B cell (primary cell): Measurements from ENCODE around the gene CRHR1. TPM values are rescaled to one million over a fixed set of nuclear protein-coding genes. Genes with fewer than 3 reads are reported as not detected.

Experiments
- ATAC-seq: fragments of 200-7000 bp; cut with Tn5 transposase; one replicate; pipeline ENCODE4 v1.10.0; 2021; ENCODE audit warnings: low read depth, mild to moderate bottlenecking, moderate number of reproducible peaks, moderate library complexity
- CTCF ChIA-PET: fragments of 350-600 bp; sonication (Branson Sonifier 250); formaldehyde crosslinking; loops from one replicate; lab custom pipeline; 2021; ENCODE audit warnings: antibody characterized with exemption, inconsistent platforms; lab: Charles Lee
- POLR2A ChIA-PET: fragments of 350-600 bp; sonication (Branson Sonifier 250); formaldehyde crosslinking; loops from one replicate; lab custom pipeline; 2021; ENCODE audit warnings: antibody characterized with exemption; lab: Charles Lee
- DNase-seq: peaks from one replicate; pipeline ENCODE4 v3.0.0; 2013
- H2AFZ ChIP-seq: 2 replicates; pipeline ENCODE4 v1.6.1; 2012; ENCODE audit warnings: mild to moderate bottlenecking, low read depth, low read length; ENCODE audit not compliant: insufficient read depth, poor library complexity, severe bottlenecking
- H3K27ac ChIP-seq, 2 donors: 1 replicate in 1 of 2; 2 replicates in 1 of 2; pipeline ENCODE4 v1.5.1; 2012 to 2013; ENCODE audit warnings: low read length in 2 of 2, mild to moderate bottlenecking in 2 of 2, moderate library complexity in 1 of 2
- H3K27me3 ChIP-seq, 4 experiments: fragments of 200-600 bp in 1 of 4; sonication (generic) in 1 of 4; replicated peaks in 1 of 4; 1 replicate in 2 of 4; 2 replicates in 2 of 4; pipeline versions ENCODE4 v1.6.1 to v1.7.0; 2013 to 2016; ENCODE audit warnings: low read length in 3 of 4, mild to moderate bottlenecking in 2 of 4, mixed read lengths in 1 of 4, moderate library complexity in 1 of 4; ENCODE audit not compliant: insufficient read depth in 4 of 4, control insufficient read depth in 3 of 4; ENCODE audit errors: control extremely low read depth in 1 of 4
- H3K36me3 ChIP-seq, 2 experiments: replicated peaks in 1 of 2; 1 replicate in 1 of 2; 2 replicates in 1 of 2; pipeline versions ENCODE4 v1.6.1 to v1.7.1; 2013; ENCODE audit warnings: low read length in 1 of 2; ENCODE audit not compliant: insufficient read depth in 2 of 2, control insufficient read depth in 1 of 2; ENCODE audit errors: control extremely low read depth in 1 of 2, extremely low read depth in 1 of 2
- H3K4me1 ChIP-seq, 2 donors: fragments of 200-600 bp in 1 of 2; sonication (generic) in 1 of 2; 1 replicate in 1 of 2; 2 replicates in 1 of 2; pipeline versions ENCODE4 v1.5.1 to v1.6.1; 2013 to 2017; ENCODE audit warnings: low read length in 2 of 2; ENCODE audit not compliant: control insufficient read depth in 2 of 2, insufficient read depth in 2 of 2
- H3K4me2 ChIP-seq: replicated peaks from 2 replicates; pipeline ENCODE3; 2012; ENCODE audit warnings: mild to moderate bottlenecking, low read depth, low read length; ENCODE audit not compliant: poor library complexity, severe bottlenecking
- H3K4me3 ChIP-seq, 5 experiments: fragments of 200-600 bp in 1 of 5; sonication (generic) in 1 of 5; 1 replicate in 3 of 5; 2 replicates in 2 of 5; pipeline versions ENCODE4 v1.5.1 to v1.7.0; 2011 to 2016; ENCODE audit warnings: low read length in 4 of 5, mild to moderate bottlenecking in 4 of 5, low read depth in 2 of 5, control low read depth in 1 of 5, moderate library complexity in 1 of 5; ENCODE audit not compliant: insufficient read depth in 1 of 5; ENCODE audit errors: control extremely low read depth in 1 of 5, extremely low read depth in 1 of 5
- H3K79me2 ChIP-seq: fragments of 200-600 bp; sonication (generic); one replicate; pipeline ENCODE4 v1.6.0; 2016; ENCODE audit warnings: low read length; ENCODE audit not compliant: control insufficient read depth, insufficient read depth
- H3K9ac ChIP-seq: fragments of 200-600 bp; sonication (generic); 2 replicates; pipeline ENCODE4 v1.6.1; 2017; ENCODE audit warnings: mild to moderate bottlenecking, low read length, moderate library complexity
- H3K9me3 ChIP-seq, 3 donors: one replicate each; pipeline versions ENCODE4 v1.6.1 to v1.7.1; 2013; ENCODE audit warnings: low read length in 2 of 3; ENCODE audit not compliant: control insufficient read depth in 2 of 3, insufficient read depth in 1 of 3; ENCODE audit errors: control extremely low read depth in 1 of 3
- H4K20me1 ChIP-seq: 2 replicates; pipeline ENCODE4 v1.6.0; 2012; ENCODE audit warnings: mild to moderate bottlenecking, low read length; ENCODE audit not compliant: insufficient read depth, control insufficient read depth, poor library complexity, severe bottlenecking
- H3K27ac Mint-ChIP-seq: one replicate; pipeline ENCODE4 v1.8.0; 2021; ENCODE audit warnings: mixed read lengths
- H3K27me3 Mint-ChIP-seq: one replicate; pipeline ENCODE4 v1.8.0; 2021; ENCODE audit warnings: mixed read lengths
- H3K4me1 Mint-ChIP-seq: one replicate; pipeline ENCODE4 v1.8.0; 2021; ENCODE audit warnings: mixed read lengths
- H3K4me3 Mint-ChIP-seq: one replicate; pipeline ENCODE4 v1.8.0; 2021; ENCODE audit warnings: mixed read lengths
- H3K9me3 Mint-ChIP-seq: one replicate; pipeline ENCODE4 v1.8.0; 2022; ENCODE audit warnings: mixed read lengths; ENCODE audit not compliant: insufficient read depth
- CTCF ChIP-seq: fragments of 200-600 bp; IDR thresholded peaks from one replicate; pipeline ENCODE4 v1.8.0; 2022; ENCODE audit warnings: antibody characterized with exemption, mild to moderate bottlenecking
- EZH2 ChIP-seq: IDR thresholded peaks from 2 replicates; pipeline ENCODE4 v1.6.1; 2012; ENCODE audit warnings: borderline replicate concordance, low read depth, mild to moderate bottlenecking, moderate library complexity, low read length; ENCODE audit not compliant: insufficient read depth, poor library complexity, severe bottlenecking
- WGBS: methylation state at CpG from one replicate; pipeline ENCODE4 v1.1.5; 2013; ENCODE audit warnings: missing lambda C conversion rate; ENCODE audit not compliant: insufficient coverage; 5-methylcytosine and 5-hydroxymethylcytosine counted together
- intact Hi-C: fragments of 100-400 bp; cut with micrococcal nuclease; formaldehyde crosslinking; loops from one replicate; pipeline ENCODE4 v1.10.0; 2022
- polyA plus RNA-seq: library from polyadenylated mRNA; depleted of rRNA; stranded (reverse); fragments of >200 nt; gene quantifications from 2 replicates; pipeline ENCODE4 v1.2.3, GENCODE V29; 2012
- total RNA-seq, 2 donors: library from RNA; stranded (reverse); fragments of 120-200 nt in 1 of 2; gene quantifications; 1 replicate in 1 of 2; 2 replicates in 1 of 2; pipeline versions ENCODE4 v1.2.3 to v1.2.4, GENCODE V29; 2013 to 2022

The CRHR1 gene
- total and polyA plus RNA-seq, 2 donors (not counting 1 experiment from before 2014, with no cell fraction given) = not detected

GRCh38 chr17:45793999-45794540, 9.9 kb downstream of the CRHR1 start:
- Histone ChIP-seq H3K4me2 (no peak overlapping the region), H3K9me3 (no peaks in the 10 kb centered on the region), H3K27me3 (peaks cover 0 to 10% (median 4%) of the 10 kb centered on the region in 4 experiments), H4K20me1 (no peaks in the 10 kb centered on the region), H3K36me3 (no peaks in the 10 kb centered on the region), H3K27ac (no peak overlapping the region), H3K9ac (no peak overlapping the region), H3K4me1 (no peaks in the 10 kb centered on the region), H3K79me2 (no peaks in the 10 kb centered on the region), H2AFZ (no peak overlapping the region), H3K4me3 (no peak overlapping the region)
- WGBS = 96% methylated on average over 6 of the region's 8 CpGs
- DNase-seq (no peak), ATAC-seq (no peak)
- CTCF ChIA-PET = interaction anchor here (1.2 kb wide), 1 partner anchor 38 kb away, joined by 3 read pairs; no protein-coding TSS in a partner anchor
- TF ChIP-seq CTCF (no peak), EZH2 (no peak)
- Mint-ChIP-seq H3K27me3 (peaks cover 57% of the 10 kb centered on the region), H3K4me3 (no peak overlapping the region), H3K27ac (no peak overlapping the region), H3K4me1 (peaks cover 2% of the 10 kb centered on the region), H3K9me3 (no peaks in the 10 kb centered on the region)
- intact Hi-C loops = no loop called here
- POLR2A ChIA-PET = no interaction called here

DNA sequence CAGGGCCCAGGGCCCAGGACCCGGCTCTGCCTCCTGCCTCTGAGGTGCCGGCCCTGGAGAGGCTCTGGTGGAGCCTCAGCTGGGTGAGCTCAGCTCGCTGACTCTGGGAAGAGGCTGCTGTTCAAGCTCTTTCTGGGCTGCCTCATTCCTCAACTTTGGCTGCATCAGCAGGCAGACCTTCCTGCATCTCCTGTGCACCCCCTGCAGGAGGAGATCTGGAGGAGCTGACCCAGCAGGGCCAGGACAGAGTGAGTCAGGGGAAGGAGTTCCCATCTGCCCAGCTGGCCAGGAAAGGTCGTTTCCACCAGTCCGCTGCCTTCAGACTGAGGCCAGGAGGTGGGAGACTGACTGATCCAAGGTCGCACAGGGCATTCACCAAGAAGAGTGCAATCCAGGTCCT, 10.7 kb downstream of the CRHR1 start:
- Mint-ChIP-seq H3K4me1 (peaks cover 2% of the 10 kb centered on the region), H3K4me3 (no peak overlapping the region), H3K9me3 (no peaks in the 10 kb centered on the region), H3K27ac (no peak overlapping the region), H3K27me3 (peaks cover 56% of the 10 kb centered on the region)
- H2AFZ ChIP-seq = no peak overlapping the region
- POLR2A ChIA-PET = no interaction called here
- 81% methylated on average over 6 of the region's 6 CpGs for WGBS
- H4K20me1 ChIP-seq = no peaks in the 10 kb centered on the region
- no peak overlapping the region for H3K4me2 ChIP-seq
- H3K27me3 ChIP-seq = peaks cover 0 to 8% (median under 1%) of the 10 kb centered on the region in 4 experiments
- H3K27ac ChIP-seq = no peak overlapping the region
- no peak overlapping the region for H3K4me3 ChIP-seq
- ATAC-seq (no peak), DNase-seq (no peak)
- TF ChIP-seq CTCF (no peak), EZH2 (no peak)
- intact Hi-C loops = no loop called here
- H3K4me1 ChIP-seq = no peaks in the 10 kb centered on the region
- no peaks in the 10 kb centered on the region for H3K36me3 ChIP-seq
- no peaks in the 10 kb centered on the region for H3K79me2 ChIP-seq
- no peak overlapping the region for H3K9ac ChIP-seq
- H3K9me3 ChIP-seq = no peaks in the 10 kb centered on the region
- CTCF ChIA-PET = interaction anchor here (1.2 kb wide), 1 partner anchor 37 kb away, joined by 3 read pairs; no protein-coding TSS in a partner anchor
